Hematopoietic multipotent progenitor cell treated with erythropoietin and hydrocortisone succinate and interleukin-3 and kit ligand, for 4 days (in vitro differentiated cells): ENCODE results near the gene BMPR1B.

Source experiments
- DNase-seq: peaks from one replicate; pipeline ENCODE4 v3.0.0-alpha.2; 2015

BMPR1B gene

GRCh38 chr4:95204267-95204844 is 446.6 kb downstream of the BMPR1B start:
- no peak for DNase-seq

- DNase-seq: no peak
These were observed 447.1 kb downstream of the BMPR1B start for GRCh38 chr4:95204873-95205272.
